ENCODE measurements around the gene DCUN1D3.
"Not testable (repeated sequence)": the region's sequence is repeated elsewhere in the genome, so short reads cannot be mapped to it uniquely, and the experiment has no call there.

The DCUN1D3 gene

GRCh38 chr16:20826039-20826566, 74.1 kb downstream of the DCUN1D3 start:
- no peak for DNase-seq (ENCODE audit: low read depth in 2 of 2)

DNA sequence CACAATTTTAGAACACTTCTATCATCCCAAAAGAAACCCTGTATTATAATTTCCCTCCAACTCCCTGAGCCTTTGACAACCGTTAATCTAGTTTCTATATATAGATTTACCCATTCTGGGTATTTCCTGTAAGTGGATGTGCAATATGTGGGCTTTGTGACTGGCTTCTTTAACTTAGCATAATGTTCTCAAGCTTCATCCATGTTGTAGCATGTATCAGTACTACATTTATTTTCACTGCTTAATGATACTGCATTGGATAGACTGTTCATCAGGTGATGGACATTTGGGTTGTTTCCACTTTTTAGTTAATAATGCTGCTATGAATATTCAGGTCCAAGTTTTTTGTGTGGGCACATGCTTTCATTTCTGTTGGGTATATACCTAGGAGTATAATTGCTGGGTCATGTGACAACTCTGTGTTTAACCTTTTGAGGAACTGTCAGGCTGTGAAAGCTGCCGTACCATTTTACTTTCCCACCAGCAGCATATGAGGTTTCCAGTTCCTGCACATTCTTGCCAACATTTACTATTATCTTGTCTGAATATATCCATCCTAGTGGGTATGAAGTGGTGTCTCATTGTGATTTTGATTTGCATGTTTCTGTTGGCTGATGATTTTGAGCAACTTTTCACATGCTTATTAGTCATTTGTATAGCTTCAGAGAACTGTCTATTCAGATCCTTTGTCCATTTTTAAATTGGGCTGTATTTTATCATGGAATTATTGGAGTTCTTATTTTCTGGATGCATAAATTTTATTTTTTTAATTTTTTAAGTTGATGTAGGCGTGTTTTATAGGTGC, 77.4 kb downstream of the DCUN1D3 start:
- DNase-seq (ENCODE audit: low read depth in 2 of 2), result no peak

GRCh38 chr16:20821682-20822081, 78.5 kb downstream of the DCUN1D3 start:
- DNase-seq (ENCODE audit: low read depth in 2 of 2), result no peak

DNA sequence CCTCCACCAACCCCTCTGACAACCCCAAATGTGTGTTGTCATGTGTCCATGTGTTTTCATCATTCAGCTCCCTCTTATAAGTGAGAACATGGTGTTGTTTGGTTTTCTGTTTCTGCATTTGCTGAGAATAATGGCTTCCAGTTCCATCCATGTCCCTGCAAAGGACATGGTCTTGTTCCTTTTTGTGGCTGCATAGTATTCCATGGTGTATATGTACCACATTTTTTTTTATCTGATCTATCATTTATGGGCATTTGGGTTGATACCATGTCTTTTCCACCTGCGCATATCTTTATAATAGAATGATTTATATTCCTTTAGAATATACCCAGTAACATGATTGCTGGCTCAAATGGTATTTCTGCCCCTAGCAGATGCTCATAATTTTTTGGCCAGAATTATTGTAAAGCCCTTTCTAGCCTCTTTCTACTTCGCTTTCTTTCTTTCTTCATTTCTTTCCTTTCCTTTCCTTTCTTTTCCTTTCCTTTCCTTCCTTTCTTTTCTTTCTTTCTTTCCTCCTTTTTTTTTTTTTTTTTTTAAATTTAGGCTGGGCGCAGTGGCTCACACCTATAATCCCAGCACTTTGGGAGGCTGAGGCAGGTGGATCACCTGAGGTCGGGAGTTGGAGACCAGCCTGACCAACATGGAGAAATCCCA, 81.1 kb downstream of the DCUN1D3 start:
- no peak for DNase-seq (ENCODE audit: low read depth in 2 of 2)

DNA sequence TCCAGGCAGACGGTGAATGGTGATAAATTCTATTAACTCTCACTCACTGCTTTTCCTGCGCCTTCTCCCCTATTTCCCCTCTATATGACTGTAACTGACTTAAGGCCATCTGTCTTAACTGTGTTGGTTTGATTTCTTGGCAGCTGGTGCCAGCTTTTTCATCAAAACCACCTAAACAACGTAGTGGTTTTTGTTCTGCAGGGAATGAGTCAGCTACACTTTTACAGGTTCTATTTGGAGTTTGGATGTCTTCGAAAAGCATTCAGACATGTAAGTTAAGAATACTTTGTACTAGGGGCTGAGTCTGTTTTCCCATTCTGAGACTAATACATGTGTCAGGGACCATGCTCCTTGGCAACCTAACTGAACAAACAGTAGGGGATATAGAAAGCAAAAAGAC, 85.4 kb downstream of the DCUN1D3 start:
- no peak for DNase-seq (ENCODE audit: low read depth in 2 of 2)

- DNase-seq (ENCODE audit: low read depth in 2 of 2), result no peak
Observed at GRCh38 chr16:20812510-20812909, 87.6 kb downstream of the DCUN1D3 start.

- no peak for DNase-seq (ENCODE audit: low read depth in 2 of 2)
Observed at GRCh38 chr16:20811889-20812439, 88.2 kb downstream of the DCUN1D3 start.

DNA sequence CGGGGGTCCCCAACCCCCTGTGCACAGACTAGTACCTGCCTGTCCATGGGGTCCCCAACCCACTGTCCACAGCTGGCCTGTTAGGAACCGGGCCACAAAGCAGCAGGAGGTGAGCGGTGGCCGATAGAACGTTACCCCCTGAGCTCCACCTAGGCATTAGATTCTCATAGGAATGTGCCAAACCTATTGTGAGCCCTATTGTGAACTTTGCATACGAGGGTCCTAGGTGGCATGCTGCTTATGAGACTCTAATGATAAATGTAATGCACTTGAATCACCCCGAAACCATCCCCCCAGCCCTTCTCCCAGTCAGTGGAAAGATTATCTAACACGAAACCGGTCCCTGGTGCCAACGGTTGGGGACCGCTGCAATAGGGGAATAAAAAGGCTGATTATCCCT, 92.3 kb downstream of the DCUN1D3 start:
- DNase-seq (ENCODE audit: low read depth in 2 of 2), result no peak

GRCh38 chr16:20806168-20807050, 93.7 kb downstream of the DCUN1D3 start, which contains the start of the genes ERI2 and REXO5:
Gene ERI2, minus strand, starts transcription at chr16:20806472. Its CDS starts 42 bp downstream, at chr16:20806430.
Gene REXO5, plus strand, starts transcription at chr16:20806527. Its CDS starts 427 bp downstream, at chr16:20806954.
- DNase-seq (ENCODE audit: low read depth in 2 of 2), result peak; percentile 69 to 70

- DNase-seq (ENCODE audit: low read depth in 2 of 2), result not testable (repeated sequence)
Observed at GRCh38 chr16:20805684-20806167, 94.4 kb downstream of the DCUN1D3 start.

Data from stimulated activated CD8-positive, alpha-beta memory T cell treated with anti-CD3 and anti-CD28 coated beads, Interleukin-15, amount 100 ng/mL, for 48 hours (primary cell).